GM23338 (cell line): ENCODE data around the gene AIFM2. TPM values are rescaled to one million over a fixed set of nuclear protein-coding genes. Genes with fewer than 3 reads are reported as not detected.

Source experiments
- ATAC-seq: fragments of 200-7000 bp; cut with Tn5 transposase; 3 replicates; pipeline ENCODE4 v1.9.1; 2020
- DNase-seq: peaks from one replicate; pipeline ENCODE4 v3.0.0-alpha.2; 2015; ENCODE audit warnings: low spot score
- H2AFZ ChIP-seq: fragments of 200-600 bp; sonication (generic); 2 replicates; pipeline ENCODE4 v1.8.0; 2016; ENCODE audit warnings: antibody characterized with exemption, mild to moderate bottlenecking, moderate library complexity
- H3F3A ChIP-seq: fragments of 200-600 bp; sonication (generic); replicated peaks from 2 replicates; pipeline ENCODE4 v1.8.0; 2017; ENCODE audit warnings: antibody characterized with exemption, mixed run types, low read depth
- H3K27ac ChIP-seq: fragments of 200-600 bp; sonication (generic); 2 replicates; pipeline ENCODE4 v1.6.1; 2016; ENCODE audit warnings: low read depth
- H3K27me3 ChIP-seq: fragments of 200-600 bp; sonication (generic); 2 replicates; pipeline ENCODE4 v1.8.0; 2016; ENCODE audit warnings: mild to moderate bottlenecking, mixed run types, moderate library complexity; ENCODE audit not compliant: insufficient read depth
- H3K36me3 ChIP-seq: fragments of 200-600 bp; sonication (generic); 2 replicates; pipeline ENCODE4 v1.8.0; 2016; ENCODE audit warnings: mild to moderate bottlenecking; ENCODE audit not compliant: insufficient read depth
- H3K4me1 ChIP-seq: fragments of 200-600 bp; sonication (generic); 2 replicates; pipeline ENCODE4 v1.8.0; 2016; ENCODE audit warnings: mild to moderate bottlenecking, moderate library complexity; ENCODE audit not compliant: insufficient read depth
- H3K4me2 ChIP-seq: fragments of 200-600 bp; sonication (generic); 2 replicates; pipeline ENCODE4 v1.7.1; 2017; ENCODE audit warnings: mixed run types
- H3K4me3 ChIP-seq: fragments of 200-600 bp; sonication (generic); 2 replicates; pipeline ENCODE4 v1.6.1; 2016; ENCODE audit warnings: mixed run types
- H3K79me2 ChIP-seq: fragments of 200-600 bp; sonication (generic); replicated peaks from 2 replicates; pipeline ENCODE4 v1.8.0; 2017; ENCODE audit warnings: mild to moderate bottlenecking; ENCODE audit not compliant: insufficient read depth
- H3K9me2 ChIP-seq: fragments of 200-600 bp; sonication (generic); 2 replicates; pipeline ENCODE4 v1.8.0; 2017; ENCODE audit not compliant: insufficient read depth
- H4K20me1 ChIP-seq: fragments of 200-600 bp; sonication (generic); replicated peaks from 2 replicates; pipeline ENCODE4 v1.8.0; 2017; ENCODE audit warnings: mild to moderate bottlenecking; ENCODE audit not compliant: insufficient read depth
- H3K27ac Mint-ChIP-seq: 2 replicates; pipeline ENCODE4 v1.8.0; 2020; ENCODE audit warnings: inconsistent platforms, mild to moderate bottlenecking, moderate library complexity, mixed read lengths
- H3K27me3 Mint-ChIP-seq: 3 replicates; pipeline ENCODE4 v1.8.0; 2022; ENCODE audit warnings: low read depth, mild to moderate bottlenecking, moderate library complexity, mixed read lengths, inconsistent platforms; ENCODE audit not compliant: insufficient read depth, poor library complexity
- H3K36me3 Mint-ChIP-seq: 3 replicates; pipeline ENCODE4 v1.8.0; 2021; ENCODE audit warnings: low read depth, mild to moderate bottlenecking, inconsistent platforms, moderate library complexity, mixed read lengths
- H3K4me1 Mint-ChIP-seq: 3 replicates; pipeline ENCODE4 v1.8.0; 2020; ENCODE audit warnings: mild to moderate bottlenecking, inconsistent platforms, mixed read lengths
- H3K4me3 Mint-ChIP-seq: 3 replicates; pipeline ENCODE4 v1.8.0; 2021; ENCODE audit warnings: moderate library complexity, mild to moderate bottlenecking, inconsistent platforms, mixed read lengths
- H3K9me3 Mint-ChIP-seq: 3 replicates; pipeline ENCODE4 v1.8.0; 2020; ENCODE audit warnings: moderate library complexity, mild to moderate bottlenecking, inconsistent platforms, mixed read lengths
- CREB1 ChIP-seq: fragments of 250-450 bp; sonication (Bioruptor Pico); IDR thresholded peaks from 2 replicates; pipeline ENCODE4 v1.5.0; 2020; ENCODE audit warnings: low read depth, mild to moderate bottlenecking, moderate library complexity
- CTCF ChIP-seq, 2 experiments: fragments of 200-600 bp in 1 of 2; sonication (generic) in 1 of 2; conservative IDR thresholded peaks; 2 replicates each; pipeline versions ENCODE4 v1.5.1 to v1.6.1; 2016 to 2017; ENCODE audit warnings: antibody characterized with exemption in 2 of 2, low read depth in 2 of 2, mild to moderate bottlenecking in 2 of 2, moderate library complexity in 1 of 2
- EZH2 ChIP-seq: fragments of 200-600 bp; sonication (generic); IDR thresholded peaks from one replicate; pipeline ENCODE4 v1.8.0; 2017; ENCODE audit warnings: antibody characterized with exemption, mild to moderate bottlenecking, low read depth; ENCODE audit not compliant: unreplicated experiment
- EZH2phosphoT487 ChIP-seq: fragments of 200-600 bp; sonication (generic); IDR thresholded peaks from one replicate; pipeline ENCODE4 v1.8.1; 2018; ENCODE audit warnings: antibody characterized with exemption; ENCODE audit not compliant: unreplicated experiment
- JUNB ChIP-seq: IDR thresholded peaks from one replicate; pipeline ENCODE4 v1.6.1; 2016; ENCODE audit warnings: antibody characterized with exemption; ENCODE audit not compliant: unreplicated experiment
- NANOG ChIP-seq: IDR thresholded peaks from 2 replicates; pipeline ENCODE4 v1.6.1; 2016; ENCODE audit warnings: antibody characterized with exemption, borderline replicate concordance
- POLR2AphosphoS5 ChIP-seq: IDR thresholded peaks from 2 replicates; pipeline ENCODE4 v1.6.1; 2016; ENCODE audit warnings: antibody characterized with exemption, low read depth
- STAT1 ChIP-seq: IDR thresholded peaks from one replicate; pipeline ENCODE4 v1.6.1; 2016; ENCODE audit warnings: antibody characterized with exemption; ENCODE audit not compliant: unreplicated experiment
- ZNF114 ChIP-seq: fragments of 250-450 bp; sonication (Bioruptor Pico); IDR thresholded peaks from 2 replicates; pipeline ENCODE4 v1.5.0; 2020; ENCODE audit warnings: mild to moderate bottlenecking, moderate library complexity
- ZNF331 ChIP-seq: fragments of 250-450 bp; sonication (Bioruptor Pico); IDR thresholded peaks from 2 replicates; pipeline ENCODE4 v1.5.0; 2020; ENCODE audit warnings: low read depth, mild to moderate bottlenecking, moderate library complexity
- polyA plus RNA-seq: library from polyadenylated mRNA; unstranded; fragments of >200 nt; fragmentation: Nextera tagmentation; extraction: Ambion mirVana; gene quantifications from 2 replicates; pipeline ENCODE4 v1.2.1, GENCODE V29; 2016
- total RNA-seq: library from RNA; depleted of rRNA; stranded (reverse); fragments of >200 nt; shearing (Covaris generic); gene quantifications from 2 replicates; pipeline ENCODE4 v1.2.3, GENCODE V29; 2014
- TF ChIP-seq, protein P1 (sequence below): fragments of 250-450 bp; sonication (Bioruptor Pico); IDR thresholded peaks from 2 replicates; pipeline ENCODE4 v1.5.0; 2020; ENCODE audit warnings: mild to moderate bottlenecking, moderate library complexity
- TF ChIP-seq, protein P2 (sequence below): IDR thresholded peaks from one replicate; pipeline ENCODE4 v1.6.1; 2018; ENCODE audit warnings: antibody characterized with exemption; ENCODE audit not compliant: unreplicated experiment
- TF ChIP-seq, protein P3 (sequence below): IDR thresholded peaks from 2 replicates; pipeline ENCODE4 v1.6.1; 2016; ENCODE audit warnings: antibody characterized with exemption

The AIFM2 gene
- total and polyA plus RNA-seq, 2 experiments from 2014 or later, result 3.2 to 3.6 TPM

DNA sequence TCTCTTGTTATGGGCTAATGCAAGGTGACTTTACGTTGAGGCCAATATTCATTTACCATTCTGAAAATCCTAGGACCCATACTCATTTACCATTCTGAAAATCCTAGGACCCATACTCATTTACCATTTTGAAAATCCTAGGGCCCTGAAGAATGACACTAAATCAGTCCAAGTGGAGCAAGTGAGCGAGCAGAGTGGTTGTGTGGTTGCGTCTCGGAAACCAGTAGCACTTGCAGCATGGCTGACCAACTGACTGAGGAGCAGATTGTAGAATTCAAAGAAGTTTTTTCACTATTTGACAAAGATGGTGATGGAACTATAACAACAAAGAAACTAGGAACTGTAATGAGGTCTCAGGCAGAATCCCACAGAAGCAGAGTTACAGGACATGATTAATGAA is 30.8 kb upstream of the AIFM2 start (continued):
- TF ChIP-seq EZH2 (no peak), CREB1 (no peak)

GRCh38 chr10:70162892-70163201 is 30.2 kb upstream of the AIFM2 start:
- Mint-ChIP-seq H3K4me3 (no peak overlapping the region), H3K36me3 (peaks cover 25% of the 10 kb centered on the region; the same call in 2 of the 3 replicates), H3K9me3 (no peaks in the 10 kb centered on the region), H3K27me3 (peaks cover 2% of the 10 kb centered on the region), H3K27ac (no peak overlapping the region; the same call in 1 of the 2 replicates), H3K4me1 (peaks cover 11% of the 10 kb centered on the region; the same call in 2 of the 3 replicates)
- 0 out of 2 replicates have a peak overlapping the region, but pooled peaks have one; percentile 21 for H3K27ac ChIP-seq
- TF ChIP-seq, protein P1, sequence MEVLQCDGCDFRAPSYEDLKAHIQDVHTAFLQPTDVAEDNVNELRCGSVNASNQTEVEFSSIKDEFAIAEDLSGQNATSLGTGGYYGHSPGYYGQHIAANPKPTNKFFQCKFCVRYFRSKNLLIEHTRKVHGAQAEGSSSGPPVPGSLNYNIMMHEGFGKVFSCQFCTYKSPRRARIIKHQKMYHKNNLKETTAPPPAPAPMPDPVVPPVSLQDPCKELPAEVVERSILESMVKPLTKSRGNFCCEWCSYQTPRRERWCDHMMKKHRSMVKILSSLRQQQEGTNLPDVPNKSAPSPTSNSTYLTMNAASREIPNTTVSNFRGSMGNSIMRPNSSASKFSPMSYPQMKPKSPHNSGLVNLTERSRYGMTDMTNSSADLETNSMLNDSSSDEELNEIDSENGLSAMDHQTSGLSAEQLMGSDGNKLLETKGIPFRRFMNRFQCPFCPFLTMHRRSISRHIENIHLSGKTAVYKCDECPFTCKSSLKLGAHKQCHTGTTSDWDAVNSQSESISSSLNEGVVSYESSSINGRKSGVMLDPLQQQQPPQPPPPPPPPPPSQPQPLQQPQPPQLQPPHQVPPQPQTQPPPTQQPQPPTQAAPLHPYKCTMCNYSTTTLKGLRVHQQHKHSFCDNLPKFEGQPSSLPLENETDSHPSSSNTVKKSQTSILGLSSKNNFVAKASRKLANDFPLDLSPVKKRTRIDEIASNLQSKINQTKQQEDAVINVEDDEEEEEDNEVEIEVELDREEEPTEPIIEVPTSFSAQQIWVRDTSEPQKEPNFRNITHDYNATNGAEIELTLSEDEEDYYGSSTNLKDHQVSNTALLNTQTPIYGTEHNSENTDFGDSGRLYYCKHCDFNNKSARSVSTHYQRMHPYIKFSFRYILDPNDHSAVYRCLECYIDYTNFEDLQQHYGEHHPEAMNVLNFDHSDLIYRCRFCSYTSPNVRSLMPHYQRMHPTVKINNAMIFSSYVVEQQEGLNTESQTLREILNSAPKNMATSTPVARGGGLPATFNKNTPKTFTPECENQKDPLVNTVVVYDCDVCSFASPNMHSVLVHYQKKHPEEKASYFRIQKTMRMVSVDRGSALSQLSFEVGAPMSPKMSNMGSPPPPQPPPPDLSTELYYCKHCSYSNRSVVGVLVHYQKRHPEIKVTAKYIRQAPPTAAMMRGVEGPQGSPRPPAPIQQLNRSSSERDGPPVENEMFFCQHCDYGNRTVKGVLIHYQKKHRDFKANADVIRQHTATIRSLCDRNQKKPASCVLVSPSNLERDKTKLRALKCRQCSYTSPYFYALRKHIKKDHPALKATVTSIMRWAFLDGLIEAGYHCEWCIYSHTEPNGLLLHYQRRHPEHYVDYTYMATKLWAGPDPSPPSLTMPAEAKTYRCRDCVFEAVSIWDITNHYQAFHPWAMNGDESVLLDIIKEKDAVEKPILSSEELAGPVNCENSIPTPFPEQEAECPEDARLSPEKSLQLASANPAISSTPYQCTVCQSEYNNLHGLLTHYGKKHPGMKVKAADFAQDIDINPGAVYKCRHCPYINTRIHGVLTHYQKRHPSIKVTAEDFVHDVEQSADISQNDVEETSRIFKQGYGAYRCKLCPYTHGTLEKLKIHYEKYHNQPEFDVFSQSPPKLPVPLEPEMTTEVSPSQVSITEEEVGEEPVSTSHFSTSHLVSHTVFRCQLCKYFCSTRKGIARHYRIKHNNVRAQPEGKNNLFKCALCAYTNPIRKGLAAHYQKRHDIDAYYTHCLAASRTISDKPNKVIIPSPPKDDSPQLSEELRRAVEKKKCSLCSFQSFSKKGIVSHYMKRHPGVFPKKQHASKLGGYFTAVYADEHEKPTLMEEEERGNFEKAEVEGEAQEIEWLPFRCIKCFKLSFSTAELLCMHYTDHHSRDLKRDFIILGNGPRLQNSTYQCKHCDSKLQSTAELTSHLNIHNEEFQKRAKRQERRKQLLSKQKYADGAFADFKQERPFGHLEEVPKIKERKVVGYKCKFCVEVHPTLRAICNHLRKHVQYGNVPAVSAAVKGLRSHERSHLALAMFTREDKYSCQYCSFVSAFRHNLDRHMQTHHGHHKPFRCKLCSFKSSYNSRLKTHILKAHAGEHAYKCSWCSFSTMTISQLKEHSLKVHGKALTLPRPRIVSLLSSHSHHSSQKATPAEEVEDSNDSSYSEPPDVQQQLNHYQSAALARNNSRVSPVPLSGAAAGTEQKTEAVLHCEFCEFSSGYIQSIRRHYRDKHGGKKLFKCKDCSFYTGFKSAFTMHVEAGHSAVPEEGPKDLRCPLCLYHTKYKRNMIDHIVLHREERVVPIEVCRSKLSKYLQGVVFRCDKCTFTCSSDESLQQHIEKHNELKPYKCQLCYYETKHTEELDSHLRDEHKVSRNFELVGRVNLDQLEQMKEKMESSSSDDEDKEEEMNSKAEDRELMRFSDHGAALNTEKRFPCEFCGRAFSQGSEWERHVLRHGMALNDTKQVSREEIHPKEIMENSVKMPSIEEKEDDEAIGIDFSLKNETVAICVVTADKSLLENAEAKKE (CRISPR knock-in tag), result no peak
- TF ChIP-seq CTCF (conservative IDR thresholded peaks at IDR 0.05; ENCODE audit: low read depth in 2 of 2), result no peak
- no peak for TF ChIP-seq NANOG
- TF ChIP-seq ZNF114, result no peak
- no peak for TF ChIP-seq STAT1
- TF ChIP-seq, protein P2, sequence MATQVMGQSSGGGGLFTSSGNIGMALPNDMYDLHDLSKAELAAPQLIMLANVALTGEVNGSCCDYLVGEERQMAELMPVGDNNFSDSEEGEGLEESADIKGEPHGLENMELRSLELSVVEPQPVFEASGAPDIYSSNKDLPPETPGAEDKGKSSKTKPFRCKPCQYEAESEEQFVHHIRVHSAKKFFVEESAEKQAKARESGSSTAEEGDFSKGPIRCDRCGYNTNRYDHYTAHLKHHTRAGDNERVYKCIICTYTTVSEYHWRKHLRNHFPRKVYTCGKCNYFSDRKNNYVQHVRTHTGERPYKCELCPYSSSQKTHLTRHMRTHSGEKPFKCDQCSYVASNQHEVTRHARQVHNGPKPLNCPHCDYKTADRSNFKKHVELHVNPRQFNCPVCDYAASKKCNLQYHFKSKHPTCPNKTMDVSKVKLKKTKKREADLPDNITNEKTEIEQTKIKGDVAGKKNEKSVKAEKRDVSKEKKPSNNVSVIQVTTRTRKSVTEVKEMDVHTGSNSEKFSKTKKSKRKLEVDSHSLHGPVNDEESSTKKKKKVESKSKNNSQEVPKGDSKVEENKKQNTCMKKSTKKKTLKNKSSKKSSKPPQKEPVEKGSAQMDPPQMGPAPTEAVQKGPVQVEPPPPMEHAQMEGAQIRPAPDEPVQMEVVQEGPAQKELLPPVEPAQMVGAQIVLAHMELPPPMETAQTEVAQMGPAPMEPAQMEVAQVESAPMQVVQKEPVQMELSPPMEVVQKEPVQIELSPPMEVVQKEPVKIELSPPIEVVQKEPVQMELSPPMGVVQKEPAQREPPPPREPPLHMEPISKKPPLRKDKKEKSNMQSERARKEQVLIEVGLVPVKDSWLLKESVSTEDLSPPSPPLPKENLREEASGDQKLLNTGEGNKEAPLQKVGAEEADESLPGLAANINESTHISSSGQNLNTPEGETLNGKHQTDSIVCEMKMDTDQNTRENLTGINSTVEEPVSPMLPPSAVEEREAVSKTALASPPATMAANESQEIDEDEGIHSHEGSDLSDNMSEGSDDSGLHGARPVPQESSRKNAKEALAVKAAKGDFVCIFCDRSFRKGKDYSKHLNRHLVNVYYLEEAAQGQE, result no peak
- no peak for TF ChIP-seq JUNB
- TF ChIP-seq POLR2AphosphoS5, result no peak
- TF ChIP-seq EZH2phosphoT487, result no peak
- no peak for TF ChIP-seq EZH2
- TF ChIP-seq ZNF331 (CRISPR knock-in tag), result no peak
- TF ChIP-seq, protein P3, sequence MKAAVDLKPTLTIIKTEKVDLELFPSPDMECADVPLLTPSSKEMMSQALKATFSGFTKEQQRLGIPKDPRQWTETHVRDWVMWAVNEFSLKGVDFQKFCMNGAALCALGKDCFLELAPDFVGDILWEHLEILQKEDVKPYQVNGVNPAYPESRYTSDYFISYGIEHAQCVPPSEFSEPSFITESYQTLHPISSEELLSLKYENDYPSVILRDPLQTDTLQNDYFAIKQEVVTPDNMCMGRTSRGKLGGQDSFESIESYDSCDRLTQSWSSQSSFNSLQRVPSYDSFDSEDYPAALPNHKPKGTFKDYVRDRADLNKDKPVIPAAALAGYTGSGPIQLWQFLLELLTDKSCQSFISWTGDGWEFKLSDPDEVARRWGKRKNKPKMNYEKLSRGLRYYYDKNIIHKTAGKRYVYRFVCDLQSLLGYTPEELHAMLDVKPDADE, result no peak
- TF ChIP-seq CREB1, result no peak
- no peak overlapping the region for H2AFZ ChIP-seq
- H3K4me3 ChIP-seq, result no peak overlapping the region
- peaks cover 9% of the 10 kb centered on the region for H3K4me1 ChIP-seq
- no peaks in the 10 kb centered on the region for H3F3A ChIP-seq
- ATAC-seq, result no peak
- DNase-seq, result no peak
- H3K4me2 ChIP-seq, result 0 out of 2 replicates have a peak overlapping the region, but pooled peaks have one; percentile 27
- peaks cover 88% of the 10 kb centered on the region for H3K79me2 ChIP-seq
- 0 out of 2 replicates have a peak, but pooled peaks cover 7% of the 10 kb centered on the region for H3K36me3 ChIP-seq
- no peaks in the 10 kb centered on the region for H3K9me2 ChIP-seq
- H4K20me1 ChIP-seq, result peaks cover 57% of the 10 kb centered on the region
- no peaks in the 10 kb centered on the region for H3K27me3 ChIP-seq
